ENCODE results near the gene RNF220.

- TF ChIP-seq KLF16 (tag by site-specific recombination; IDR thresholded peaks at IDR 0.05) (no peak), CTCF (tag by site-specific recombination; IDR thresholded peaks at IDR 0.05) (no peak), TCF7L2 (IDR thresholded peaks at IDR 0.05; ENCODE audit: borderline replicate concordance, low read depth, low read length) (no peak), ZNF335 (tag by site-specific recombination; conservative IDR thresholded peaks at IDR 0.05) (no peak), ZNF324 (tag by site-specific recombination; IDR thresholded peaks at IDR 0.05) (no peak), ZNF777 (tag by site-specific recombination; IDR thresholded peaks at IDR 0.05; ENCODE audit: borderline replicate concordance) (no peak)
Measured at GRCh38 chr1:44675186-44675585, 270.1 kb downstream of the RNF220 start.
